22Rv1 (cell line): ENCODE data around the gene CSF1R.
A peak's percentile ranks its signal among the peaks of the same experiment; 100 is the strongest.

Experiments
- H3K27ac ChIP-seq: fragments of 450-650 bp; 2 replicates; pipeline ENCODE4 v1.5.1; 2017
- ZFX ChIP-seq: fragments of 450-650 bp; IDR thresholded peaks from 2 replicates; pipeline ENCODE4 v1.6.1; 2017; ENCODE audit warnings: antibody characterized with exemption, borderline replicate concordance
- TF ChIP-seq, protein P1 (sequence below): fragments of 450-650 bp; IDR thresholded peaks from 2 replicates; pipeline ENCODE4 v1.5.1; 2017; ENCODE audit warnings: mild to moderate bottlenecking

Gene CSF1R

DNA sequence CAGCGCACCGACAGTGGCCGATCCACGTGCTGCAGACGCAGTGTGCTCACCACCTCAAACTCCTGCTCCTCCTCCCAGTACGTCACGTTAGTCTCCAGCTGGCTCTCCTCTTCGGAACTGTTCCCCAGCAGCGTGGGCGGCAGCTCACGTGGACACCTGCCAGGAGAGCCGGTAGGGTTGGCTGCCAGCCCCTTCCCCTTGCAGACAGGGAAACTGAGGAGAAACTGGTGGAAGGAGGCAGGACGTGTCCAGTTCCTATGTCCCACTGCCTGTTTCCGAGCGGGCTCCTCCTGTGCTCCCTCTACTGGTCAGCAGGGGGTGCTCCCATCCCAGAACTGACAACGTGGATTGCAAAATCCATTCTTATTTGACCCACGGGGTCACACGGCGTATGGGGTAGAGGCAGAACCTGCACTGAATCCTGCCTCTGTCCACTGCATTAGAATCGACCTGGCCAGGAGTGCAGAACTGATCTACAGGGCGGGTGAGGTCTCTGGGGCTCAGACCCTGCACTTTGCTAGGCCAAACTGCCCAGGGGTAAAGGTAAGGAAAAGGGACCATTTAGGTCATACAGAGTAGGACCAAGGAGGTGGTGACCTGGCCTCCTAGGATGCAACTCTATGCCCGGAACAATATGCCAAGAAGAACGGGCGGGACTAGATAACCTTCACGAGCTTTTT lies 43.6 kb upstream of the CSF1R start:
- no peak for TF ChIP-seq ZFX
- TF ChIP-seq, protein P1, sequence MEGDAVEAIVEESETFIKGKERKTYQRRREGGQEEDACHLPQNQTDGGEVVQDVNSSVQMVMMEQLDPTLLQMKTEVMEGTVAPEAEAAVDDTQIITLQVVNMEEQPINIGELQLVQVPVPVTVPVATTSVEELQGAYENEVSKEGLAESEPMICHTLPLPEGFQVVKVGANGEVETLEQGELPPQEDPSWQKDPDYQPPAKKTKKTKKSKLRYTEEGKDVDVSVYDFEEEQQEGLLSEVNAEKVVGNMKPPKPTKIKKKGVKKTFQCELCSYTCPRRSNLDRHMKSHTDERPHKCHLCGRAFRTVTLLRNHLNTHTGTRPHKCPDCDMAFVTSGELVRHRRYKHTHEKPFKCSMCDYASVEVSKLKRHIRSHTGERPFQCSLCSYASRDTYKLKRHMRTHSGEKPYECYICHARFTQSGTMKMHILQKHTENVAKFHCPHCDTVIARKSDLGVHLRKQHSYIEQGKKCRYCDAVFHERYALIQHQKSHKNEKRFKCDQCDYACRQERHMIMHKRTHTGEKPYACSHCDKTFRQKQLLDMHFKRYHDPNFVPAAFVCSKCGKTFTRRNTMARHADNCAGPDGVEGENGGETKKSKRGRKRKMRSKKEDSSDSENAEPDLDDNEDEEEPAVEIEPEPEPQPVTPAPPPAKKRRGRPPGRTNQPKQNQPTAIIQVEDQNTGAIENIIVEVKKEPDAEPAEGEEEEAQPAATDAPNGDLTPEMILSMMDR = peak; percentile 95
- H3K27ac ChIP-seq = no peak overlapping the region

DNA sequence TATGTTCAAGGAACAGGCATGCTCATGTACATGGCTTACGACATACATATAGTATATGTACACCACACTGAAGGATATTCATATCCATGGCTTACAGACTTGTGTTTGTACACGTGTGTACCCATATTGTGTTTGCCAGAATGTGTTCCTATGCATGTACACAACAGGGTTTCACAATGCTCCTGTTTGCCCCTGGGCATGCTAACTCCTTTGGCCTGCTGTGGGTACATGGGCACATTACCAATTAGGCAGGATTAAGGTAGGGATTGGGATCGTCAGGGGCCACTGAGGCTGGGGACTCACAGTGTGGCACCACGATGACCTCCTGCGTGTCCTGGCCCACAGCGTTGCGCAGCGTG lies 43.1 kb upstream of the CSF1R start:
- TF ChIP-seq ZFX = no peak
- TF ChIP-seq, protein P1 = no peak
- H3K27ac ChIP-seq = no peak overlapping the region

DNA sequence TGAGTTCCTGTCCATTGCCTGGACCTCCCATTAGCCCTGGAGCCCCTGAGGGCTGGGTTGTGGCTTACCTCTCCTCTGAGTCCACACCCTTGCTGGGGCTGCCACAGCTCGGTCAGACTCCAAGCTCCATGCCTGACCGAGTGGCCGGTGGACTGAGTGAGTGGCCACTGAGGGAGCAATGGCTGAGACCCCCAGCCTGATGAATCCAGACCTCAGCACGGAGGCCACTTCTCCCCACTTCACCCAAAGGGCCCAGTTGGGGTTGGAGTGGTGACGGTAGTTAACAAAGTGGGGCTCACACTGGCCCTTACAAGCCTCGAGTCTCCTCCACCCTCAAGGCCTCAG lies 40.5 kb upstream of the CSF1R start:
- H3K27ac ChIP-seq = no peak overlapping the region
- TF ChIP-seq, protein P1 = no peak
- TF ChIP-seq ZFX = no peak

DNA sequence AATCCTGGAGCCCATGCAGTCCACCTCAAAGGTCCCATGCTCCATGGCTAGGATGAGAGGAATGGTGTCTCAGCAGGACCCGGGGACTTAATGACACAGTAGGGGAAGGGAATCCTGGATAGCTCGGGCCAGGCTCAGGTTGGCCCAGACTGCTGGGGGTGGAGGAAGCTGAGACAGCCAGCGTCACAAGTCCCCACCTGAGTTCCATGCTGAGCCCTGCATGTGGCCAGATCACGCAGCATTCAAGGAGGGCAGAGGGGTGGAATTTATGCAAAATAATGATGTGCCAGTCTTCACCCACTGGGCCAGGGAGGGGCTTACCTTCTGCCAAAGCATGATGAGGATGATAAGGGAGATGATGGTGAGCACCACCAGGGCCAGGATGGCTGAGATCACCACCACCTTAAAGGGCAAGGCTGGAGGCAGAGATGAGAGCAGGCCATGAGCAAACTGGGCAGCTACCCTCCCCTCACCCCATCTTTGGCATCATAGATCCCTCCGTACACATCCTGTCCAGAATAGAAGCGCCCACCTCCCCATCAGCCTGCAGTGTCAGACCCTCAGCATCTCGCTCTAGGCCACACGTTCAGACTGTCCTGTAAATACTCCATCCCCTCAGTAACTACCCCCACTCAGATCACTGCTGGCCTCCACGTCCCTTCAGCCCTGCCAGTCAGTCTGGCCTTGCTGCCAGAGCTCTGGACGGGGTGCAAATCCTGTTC lies 40.0 kb upstream of the CSF1R start:
- H3K27ac ChIP-seq = no peak overlapping the region
- TF ChIP-seq, protein P1 = no peak
- TF ChIP-seq ZFX = no peak

DNA sequence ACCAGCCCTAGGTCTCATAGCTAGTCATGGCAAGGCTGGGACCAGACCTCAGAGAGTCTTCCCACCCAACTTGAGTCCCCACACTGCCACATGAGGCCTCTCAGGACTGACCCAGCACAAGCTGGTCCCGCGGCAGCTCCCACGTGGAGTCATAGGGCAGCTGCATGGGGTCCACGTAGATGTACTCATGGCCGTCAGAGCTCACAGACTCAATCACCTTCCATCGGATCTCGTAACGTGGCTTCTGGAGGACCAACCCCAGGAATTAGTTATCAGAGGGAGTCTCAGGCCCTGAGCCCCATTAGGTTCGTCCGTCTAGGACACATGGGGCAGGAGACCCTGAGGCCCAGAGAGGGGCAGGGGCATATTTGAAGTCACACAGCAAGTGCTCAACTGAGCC lies 39.0 kb upstream of the CSF1R start:
- H3K27ac ChIP-seq = no peak overlapping the region
- TF ChIP-seq, protein P1 = no peak
- TF ChIP-seq ZFX = no peak

DNA sequence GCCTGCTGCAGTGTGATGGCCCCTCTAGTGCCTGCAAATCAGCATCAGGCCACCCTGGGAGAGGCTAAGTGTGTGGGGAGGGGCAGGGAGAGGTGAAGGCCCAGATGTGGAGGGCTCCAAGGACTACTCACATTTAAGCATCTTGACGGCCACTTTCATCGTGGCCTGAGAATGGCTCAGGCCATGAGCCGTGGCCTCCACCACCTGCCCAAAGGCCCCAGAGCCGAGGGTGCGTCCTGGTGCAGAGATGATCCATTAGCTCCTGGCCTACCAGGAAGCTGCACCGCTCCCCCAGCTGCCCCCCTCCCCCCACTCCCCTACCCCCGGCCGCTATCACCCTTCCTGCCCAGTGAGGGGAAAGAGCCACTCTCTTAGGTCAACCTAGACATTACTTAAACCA lies 38.2 kb upstream of the CSF1R start:
- no peak overlapping the region for H3K27ac ChIP-seq
- no peak for TF ChIP-seq ZFX
- TF ChIP-seq, protein P1 = no peak

DNA sequence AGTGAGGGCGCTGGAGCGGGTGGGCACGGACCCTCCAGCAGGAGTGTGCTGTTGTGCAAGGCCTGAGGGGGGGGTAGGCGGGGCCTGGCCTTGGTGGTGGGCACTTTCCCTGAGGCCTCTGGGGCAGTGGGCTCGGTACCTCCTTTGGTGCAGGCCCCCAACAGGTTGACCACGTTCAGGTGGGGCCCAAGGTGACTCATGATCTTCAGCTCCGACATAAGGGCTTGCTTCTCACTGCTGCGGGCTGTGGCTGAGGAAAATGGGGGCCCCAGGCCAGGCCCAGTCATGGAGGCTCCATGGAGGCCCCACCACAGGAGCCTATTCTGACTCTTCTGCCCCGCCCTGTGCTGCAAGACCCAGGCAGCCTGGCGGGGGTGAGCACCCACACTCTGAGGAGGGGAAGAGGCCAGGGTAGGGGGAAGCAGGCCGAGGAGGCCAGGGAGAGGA lies 37.8 kb upstream of the CSF1R start:
- H3K27ac ChIP-seq = no peak overlapping the region
- no peak for TF ChIP-seq ZFX
- TF ChIP-seq, protein P1 = no peak
